A549 (cell line): ENCODE data around the gene DDTL.

Experiments used
- BCL3 ChIP-seq: fragments of >200 bp; sonication (Bioruptor Twin); formaldehyde crosslinking; IDR thresholded peaks from 3 replicates; pipeline ENCODE4 v1.6.1; 2016
- CTCF ChIP-seq: fragments of >200 bp; sonication (Bioruptor Twin); formaldehyde crosslinking; IDR thresholded peaks from 3 replicates; pipeline ENCODE4 v1.5.1; 2016
- TP53 ChIP-seq: fragments of 250-450 bp; sonication (Bioruptor Pico); IDR thresholded peaks from 2 replicates; pipeline ENCODE4 v1.5.0; 2021; ENCODE audit warnings: mild to moderate bottlenecking, moderate library complexity
- USF2 ChIP-seq: fragments of 450-650 bp; IDR thresholded peaks from 2 replicates; pipeline ENCODE4 v1.6.1; 2014; ENCODE audit warnings: antibody characterized with exemption
- ZC3H11A ChIP-seq: fragments of 450-650 bp; IDR thresholded peaks from 2 replicates; pipeline ENCODE4 v1.6.1; 2014; ENCODE audit warnings: antibody characterized with exemption, mild to moderate bottlenecking

GRCh38 chr22:24011735-24012068, 45.0 kb downstream of the DDTL start:
- no peak for TF ChIP-seq TP53 (CRISPR knock-in tag)
- TF ChIP-seq CTCF = no peak
- no peak for TF ChIP-seq USF2
- no peak for TF ChIP-seq BCL3
- TF ChIP-seq ZC3H11A = no peak
